Measurements from ENCODE around the gene SP8. TPM values are rescaled to one million over a fixed set of nuclear protein-coding genes. Genes with fewer than 3 reads are reported as not detected.

Gene SP8
- total and polyA plus RNA-seq, 9 of the 15 experiments (the other 6 are each of a cell fraction or from before 2014, with no cell fraction given) = 0.04 to 1.2 (median 0.19) TPM

DNA sequence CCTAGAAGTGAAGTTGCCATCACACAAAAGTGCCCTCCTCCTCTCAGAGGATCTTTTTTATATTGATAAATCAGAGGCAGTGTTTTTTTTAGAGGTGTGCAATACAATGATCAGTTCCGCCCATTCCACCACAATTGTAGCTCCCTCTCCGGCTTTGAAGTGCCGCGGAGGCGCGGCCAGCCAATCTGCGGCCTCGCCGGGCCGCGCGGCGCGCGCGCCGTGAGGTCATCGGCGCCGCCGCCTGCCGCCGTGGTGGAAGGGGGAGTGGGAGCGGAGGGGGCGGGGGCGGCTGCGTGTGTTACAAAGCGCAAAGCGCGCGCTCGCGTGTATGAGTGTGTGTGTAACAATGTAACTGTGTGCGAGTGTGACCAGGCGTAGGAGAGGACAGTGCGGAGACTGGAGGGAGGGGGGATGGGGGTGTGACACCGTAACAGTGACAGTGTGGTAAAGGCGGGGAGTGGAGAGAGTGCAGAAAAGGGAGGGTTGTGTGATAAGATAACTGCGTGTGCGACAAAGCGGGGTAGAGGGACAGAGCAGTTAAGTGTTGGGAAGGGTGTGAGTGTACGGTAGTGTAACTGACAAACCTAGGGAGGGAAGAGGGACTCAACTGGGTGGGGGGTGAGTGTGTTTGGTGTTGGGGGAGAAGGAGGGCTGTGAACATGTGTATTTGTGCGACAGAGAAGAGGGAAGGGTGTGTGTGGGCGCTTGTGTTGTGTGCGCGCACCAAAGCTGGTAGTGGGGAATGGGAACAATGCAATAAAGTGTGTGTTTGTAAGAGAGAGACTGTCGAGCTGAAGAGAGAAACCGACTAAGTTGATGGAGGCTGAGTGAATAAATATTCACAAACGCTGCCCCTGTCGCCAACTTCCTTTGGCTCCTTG lies at the start of gene SP8 (continued):
- no peak for TF ChIP-seq RBM17 (IDR thresholded peaks at IDR 0.05; ENCODE audit: borderline replicate concordance, low read depth, low read length)
- TF ChIP-seq MYNN (IDR thresholded peaks at IDR 0.05) = peak; percentile 81
- TF ChIP-seq MYNN (CRISPR knock-in tag; IDR thresholded peaks at IDR 0.05) = no peak
- no peak for TF ChIP-seq CHD7 (IDR thresholded peaks at IDR 0.05; ENCODE audit: low read depth, low read length)
- no peak for TF ChIP-seq CAMTA2 (CRISPR knock-in tag; conservative IDR thresholded peaks at IDR 0.05)
- TF ChIP-seq POLR2AphosphoS2 (IDR thresholded peaks at IDR 0.05; ENCODE audit: low read length) = no peak
- no peak for TF ChIP-seq YBX1 (IDR thresholded peaks at IDR 0.05)
- no peak for TF ChIP-seq PREB (CRISPR knock-in tag; IDR thresholded peaks at IDR 0.05)
- no peak for TF ChIP-seq ARID4B (CRISPR knock-in tag; IDR thresholded peaks at IDR 0.05)
- TF ChIP-seq ZBTB7A (IDR thresholded peaks at IDR 0.05; ENCODE audit: borderline replicate concordance, control insufficient read depth, low read depth, low read length) = peak; percentile 50; the same call in 1 of the 2 replicates
